Measurements from ENCODE around the gene CBFA2T2.
"Not testable (repeated sequence)": the region's sequence is repeated elsewhere in the genome, so short reads cannot be mapped to it uniquely, and the experiment has no call there.

Gene CBFA2T2

DNA sequence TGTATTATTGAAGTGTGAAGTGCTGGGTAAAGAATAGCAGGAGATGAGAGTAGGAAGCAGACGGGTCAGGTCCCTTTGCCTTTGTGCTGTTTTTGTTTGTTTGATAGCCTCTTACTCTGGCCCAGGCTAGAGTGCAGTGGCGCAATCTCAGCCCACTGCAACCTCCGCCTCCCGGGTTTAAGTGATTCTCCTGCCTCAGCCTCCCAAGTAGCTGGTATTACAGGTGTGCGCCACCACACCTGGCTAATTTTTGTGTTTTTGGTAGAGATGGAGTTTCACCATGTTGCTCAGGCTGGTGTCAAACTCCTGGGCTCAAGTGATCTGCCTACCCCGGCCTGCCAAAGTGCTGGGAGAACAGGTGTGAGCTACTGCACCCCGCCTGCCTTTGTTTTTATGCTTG is 18.1 kb downstream of the CBFA2T2 start:
- not testable (repeated sequence) for DNase-seq

DNA sequence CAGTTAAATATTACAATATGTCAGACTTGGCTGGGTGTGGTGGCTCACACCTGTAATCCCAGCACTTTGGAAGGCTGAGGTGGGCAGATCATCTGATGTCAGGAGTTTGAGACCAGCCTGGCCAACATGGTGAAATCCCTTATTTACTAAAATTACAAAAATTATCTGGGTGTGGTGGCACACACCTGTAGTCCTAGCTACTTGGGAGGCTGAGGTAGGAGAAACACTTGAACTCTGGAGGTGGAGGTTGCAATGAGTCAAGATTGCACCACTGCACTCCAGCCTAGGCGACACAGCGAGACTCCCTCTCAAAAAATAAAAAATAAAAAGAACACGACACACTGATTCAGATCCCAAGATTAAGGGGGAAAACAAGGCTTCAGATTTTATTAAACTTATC is 19.2 kb downstream of the CBFA2T2 start:
- not testable (repeated sequence) for DNase-seq

DNA sequence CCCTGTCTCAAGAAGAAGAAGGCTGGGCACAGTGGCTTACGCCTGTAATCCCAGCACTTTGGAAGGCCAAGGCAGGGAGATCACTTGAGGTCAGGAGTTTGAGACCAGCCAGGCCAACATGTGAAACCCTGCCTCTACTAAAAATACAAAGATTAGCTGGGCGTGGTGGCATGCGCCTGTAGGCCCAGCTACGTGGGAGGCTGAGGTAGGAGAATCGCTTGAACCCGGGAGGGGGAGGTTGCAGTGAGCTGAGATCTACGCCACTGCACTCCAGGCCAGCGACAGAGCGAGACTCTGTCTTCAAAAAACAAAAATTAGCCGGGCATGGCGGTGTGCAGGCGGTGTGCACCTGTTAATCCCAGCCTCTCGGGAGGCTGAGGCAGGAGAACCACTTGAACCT is 22.0 kb downstream of the CBFA2T2 start:
- DNase-seq, result not testable (repeated sequence)

DNA sequence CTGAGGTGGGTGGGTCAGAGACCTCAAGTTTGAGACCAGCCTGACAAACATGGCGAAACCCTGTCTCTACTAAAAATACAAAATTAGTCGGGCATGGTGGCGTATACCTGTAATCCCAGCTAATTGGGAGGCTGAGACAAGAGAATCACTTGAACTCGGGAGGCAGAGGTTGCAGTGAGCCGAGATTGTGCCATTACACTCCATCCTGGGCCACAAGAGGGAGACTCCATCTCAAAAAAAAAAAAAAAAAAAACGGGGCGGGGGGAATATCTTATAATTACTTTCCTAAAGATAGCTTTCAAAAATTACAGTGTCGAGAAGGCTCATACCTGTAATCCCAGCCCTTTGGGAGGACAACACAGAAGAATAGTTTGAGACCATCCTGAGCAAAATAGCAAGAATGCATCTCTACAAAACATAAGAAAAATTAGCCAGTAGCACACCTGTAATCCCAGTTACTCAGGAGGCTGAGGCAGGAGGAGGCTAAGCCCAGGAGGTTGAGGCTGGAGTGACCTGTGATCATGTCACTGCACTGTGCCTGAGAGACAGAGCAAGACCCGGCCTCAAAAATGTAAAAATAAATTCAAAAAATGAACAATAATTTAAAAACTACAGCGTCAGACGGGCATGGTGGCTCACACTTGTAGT is 25.8 kb downstream of the CBFA2T2 start:
- no peak for DNase-seq

DNA sequence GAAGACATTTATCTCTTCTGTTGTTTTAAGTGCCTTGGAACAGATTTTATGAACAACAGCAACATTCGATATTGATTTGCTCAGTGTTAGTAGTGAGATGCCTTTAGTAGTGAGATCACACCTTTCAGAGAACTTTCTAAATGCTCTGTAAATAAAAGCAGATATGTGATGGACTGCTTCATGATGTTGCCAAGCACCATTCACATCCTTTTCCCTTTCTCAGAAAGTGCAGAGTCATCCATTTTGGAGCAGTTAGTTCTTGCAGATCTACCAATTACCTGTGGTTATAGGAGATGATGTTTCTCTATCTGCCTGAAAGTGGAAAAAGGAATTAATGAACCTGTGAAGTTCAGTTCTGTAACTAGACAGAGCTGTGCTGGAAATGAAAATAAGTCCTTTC is 27.0 kb downstream of the CBFA2T2 start:
- no peak for DNase-seq

DNA sequence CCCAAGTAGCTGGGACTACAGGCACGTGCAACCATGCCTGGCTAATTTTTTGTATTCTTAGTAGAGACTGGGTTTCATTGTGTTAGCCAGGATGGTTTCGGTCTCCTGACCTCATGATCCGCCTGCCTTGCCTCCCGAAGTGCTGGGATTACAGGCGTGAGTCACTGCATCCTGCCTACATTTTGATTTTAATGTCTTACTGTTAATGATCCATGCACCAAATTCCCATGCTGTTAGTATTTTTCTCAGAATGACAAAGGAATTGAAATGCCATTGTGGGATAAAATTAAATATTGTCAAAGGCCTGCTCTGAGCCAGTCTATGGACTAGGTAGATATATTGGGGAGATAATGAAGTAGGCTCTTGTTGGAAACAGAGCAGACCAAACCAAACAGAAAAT is 28.2 kb downstream of the CBFA2T2 start:
- DNase-seq, result no peak

DNA sequence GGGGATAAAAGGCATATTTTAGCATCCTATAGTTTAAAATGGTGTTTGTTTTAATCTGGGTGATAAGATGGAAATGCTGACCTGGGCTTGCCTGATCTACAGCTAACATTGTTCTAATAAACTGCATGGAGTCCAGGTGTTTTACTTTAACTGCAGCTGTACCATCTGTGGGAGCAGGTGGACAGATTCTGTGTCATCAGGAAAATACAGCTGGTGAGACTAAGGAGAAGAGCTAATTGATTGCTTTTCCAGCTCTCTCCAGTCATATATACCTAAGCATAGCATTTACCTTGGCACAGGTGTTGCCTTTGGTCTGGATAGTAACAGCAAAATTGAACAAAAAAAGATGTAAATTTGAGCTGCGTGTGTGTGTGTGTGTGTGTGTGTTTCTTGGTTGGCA is 31.6 kb downstream of the CBFA2T2 start:
- no peak for DNase-seq

DNA sequence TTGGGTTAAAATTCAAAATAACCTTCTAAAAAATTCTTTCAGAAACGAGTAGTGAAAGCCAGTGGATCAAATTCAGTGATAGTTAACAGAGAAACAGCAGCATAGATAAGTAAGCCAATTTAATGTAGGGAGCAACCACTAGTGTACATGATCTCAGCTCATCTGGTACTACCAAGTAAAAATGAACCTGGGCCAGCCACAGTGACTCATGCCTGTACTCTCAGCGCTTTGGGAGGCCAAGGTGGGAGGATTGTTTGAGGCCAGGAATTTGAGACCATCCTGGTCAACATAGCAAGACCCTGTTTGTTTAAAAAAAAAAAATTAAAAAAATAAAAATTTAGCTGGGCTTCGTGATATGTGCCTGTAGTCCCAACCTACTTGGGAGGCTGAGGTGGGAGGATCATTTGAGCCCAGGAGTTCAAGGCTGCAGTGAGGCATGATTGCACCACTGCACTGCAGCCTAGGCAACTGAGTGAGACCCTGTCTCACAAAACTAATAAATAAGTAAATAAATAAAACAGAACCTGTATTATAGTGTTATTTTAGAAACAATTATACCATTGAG is 32.4 kb downstream of the CBFA2T2 start:
- DNase-seq, result peak; percentile 35 to 38

DNA sequence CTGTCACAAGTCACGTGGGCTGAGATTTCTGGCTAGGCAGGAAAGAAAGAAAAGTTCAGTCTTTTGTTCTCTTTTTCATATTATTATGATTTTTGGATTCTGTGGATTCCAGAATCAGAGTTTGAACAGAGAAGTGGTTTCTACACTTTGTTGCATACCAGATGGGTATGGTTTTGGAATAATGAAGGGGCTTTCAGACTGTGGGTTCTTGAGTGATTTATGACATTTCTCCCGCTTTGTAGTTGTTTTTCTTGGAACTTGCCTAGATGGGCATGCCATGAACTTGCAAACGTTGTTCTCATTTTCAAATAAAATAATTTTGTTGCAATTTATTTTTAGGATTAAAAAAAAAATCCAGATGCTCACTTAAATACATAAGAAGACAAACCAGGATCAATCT is 34.4 kb downstream of the CBFA2T2 start:
- no peak for DNase-seq

DNA sequence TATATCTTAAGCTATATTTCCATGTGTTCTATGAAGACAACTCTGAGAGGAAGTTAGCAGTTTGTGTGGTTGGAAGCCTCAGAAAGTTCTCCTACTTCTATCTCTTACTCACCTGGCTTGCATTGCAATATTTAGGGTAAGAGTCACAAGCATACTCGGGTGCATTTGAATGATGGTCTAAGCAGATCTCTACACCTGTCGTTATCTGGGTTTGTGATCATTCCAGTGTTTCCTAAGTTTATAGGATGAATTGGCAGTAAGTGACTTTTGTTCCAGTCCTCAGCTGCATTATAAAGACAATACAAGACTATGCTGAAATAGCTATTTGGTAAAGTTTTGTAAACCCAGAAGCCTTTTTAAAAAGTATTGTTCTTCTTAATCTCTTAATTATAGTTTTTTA is 36.9 kb downstream of the CBFA2T2 start:
- DNase-seq, result no peak

DNA sequence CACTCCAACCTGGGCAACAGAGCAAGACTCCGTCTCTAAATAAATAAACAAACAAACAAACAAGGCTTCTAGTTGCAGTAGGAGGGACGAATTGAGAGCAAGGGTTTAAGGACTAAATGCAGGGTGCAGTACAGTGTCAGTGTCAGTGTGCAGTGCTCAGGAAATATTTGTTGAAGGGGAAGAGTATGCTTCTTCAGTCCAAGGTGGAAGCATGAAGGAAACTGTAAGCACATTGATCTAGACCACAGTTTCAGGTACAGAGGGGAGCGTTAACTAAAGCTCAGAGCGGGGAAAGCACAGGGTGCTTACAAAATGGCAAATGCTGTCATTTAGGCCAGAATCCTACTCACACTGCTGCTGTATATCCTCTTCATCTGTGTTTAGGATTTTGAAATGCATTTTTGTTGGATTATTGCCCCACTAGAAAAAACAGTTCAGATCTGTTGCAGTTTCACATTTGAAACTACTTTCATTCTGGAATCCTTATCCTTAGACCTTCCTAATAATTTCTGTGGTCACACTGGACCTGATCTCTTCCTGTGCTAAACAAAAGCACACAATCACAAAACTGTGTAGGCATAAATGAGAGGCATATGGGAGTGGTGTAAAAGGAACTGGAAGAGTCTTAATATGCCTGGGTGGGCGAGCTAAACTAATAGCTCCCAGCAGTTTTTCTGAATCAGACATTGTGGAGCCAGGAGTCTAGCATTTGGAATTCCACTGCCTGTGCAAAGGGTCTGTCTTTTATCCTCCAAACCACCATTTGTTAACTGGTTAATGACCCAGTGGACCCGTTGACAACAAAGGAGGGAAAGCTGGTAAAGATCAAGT is 41.4 kb downstream of the CBFA2T2 start:
- no peak for DNase-seq

DNA sequence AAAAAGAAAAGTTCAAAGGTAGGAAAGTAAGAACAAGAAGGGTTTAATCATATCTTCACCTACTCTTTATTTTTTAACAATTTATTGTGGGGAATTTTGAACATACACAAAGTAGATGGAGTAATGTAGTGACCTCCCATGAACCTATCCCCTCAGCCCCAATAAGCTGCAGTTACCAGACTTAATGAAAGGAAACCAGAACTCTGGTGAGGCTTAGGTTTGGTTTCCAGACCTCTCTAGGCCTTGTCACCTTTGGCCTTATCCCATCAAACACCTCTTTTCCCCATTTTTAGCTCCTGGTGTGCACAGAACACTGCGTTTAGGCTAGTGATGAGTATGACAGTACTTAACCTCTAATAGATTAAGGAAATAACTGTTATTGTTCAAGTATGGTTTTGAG is 42.0 kb downstream of the CBFA2T2 start:
- DNase-seq, result no peak

DNA sequence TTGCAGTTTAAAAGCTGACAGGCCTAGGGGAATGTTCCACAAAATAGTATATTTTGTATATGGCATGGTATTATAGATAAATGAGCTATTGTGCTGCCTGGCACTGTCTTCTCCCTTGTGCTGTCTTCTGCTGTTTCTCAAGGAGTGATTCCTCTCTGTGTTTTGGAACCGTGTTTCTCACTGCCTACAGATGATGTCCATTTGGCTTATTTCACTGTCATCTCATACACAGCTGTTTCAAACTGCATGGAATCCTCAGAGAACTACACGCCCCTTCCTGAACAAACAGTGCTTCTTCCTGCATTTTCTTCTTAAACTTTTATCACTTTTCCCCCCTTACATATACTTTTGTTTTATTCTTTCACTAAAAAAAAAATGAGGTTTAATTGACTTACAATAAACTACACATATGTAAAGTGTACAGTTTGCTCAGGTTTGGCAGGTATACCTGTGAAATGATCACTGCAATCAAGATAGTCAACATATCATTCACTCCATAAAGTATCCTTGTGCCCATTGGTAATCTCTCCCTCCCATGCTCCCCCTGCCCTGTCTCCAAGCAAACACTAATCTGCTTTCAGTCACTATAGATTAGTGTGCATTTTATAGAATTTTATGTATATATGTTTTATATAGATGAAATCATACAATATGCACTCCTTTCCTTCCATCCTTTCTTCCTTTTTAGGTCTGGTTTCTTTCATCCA is 43.0 kb downstream of the CBFA2T2 start:
- no peak for DNase-seq

DNA sequence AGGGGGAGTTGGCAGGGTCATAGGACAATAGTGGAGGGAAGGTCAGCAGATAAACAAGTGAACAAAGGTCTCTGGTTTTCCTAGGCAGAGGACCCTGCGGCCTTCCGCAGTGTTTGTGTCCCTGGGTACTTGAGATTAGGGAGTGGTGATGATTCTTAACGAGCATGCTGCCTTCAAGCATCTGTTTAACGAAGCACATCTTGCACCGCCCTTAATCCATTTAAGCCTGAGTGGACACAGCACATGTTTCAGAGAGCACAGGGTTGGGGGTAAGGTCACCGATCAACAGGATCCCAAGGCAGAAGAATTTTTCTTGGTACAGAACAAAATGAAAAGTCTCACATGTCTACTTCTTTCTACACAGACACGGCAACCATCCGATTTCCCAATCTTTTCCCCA is 45.8 kb downstream of the CBFA2T2 start:
- DNase-seq, result not testable (repeated sequence)

DNA sequence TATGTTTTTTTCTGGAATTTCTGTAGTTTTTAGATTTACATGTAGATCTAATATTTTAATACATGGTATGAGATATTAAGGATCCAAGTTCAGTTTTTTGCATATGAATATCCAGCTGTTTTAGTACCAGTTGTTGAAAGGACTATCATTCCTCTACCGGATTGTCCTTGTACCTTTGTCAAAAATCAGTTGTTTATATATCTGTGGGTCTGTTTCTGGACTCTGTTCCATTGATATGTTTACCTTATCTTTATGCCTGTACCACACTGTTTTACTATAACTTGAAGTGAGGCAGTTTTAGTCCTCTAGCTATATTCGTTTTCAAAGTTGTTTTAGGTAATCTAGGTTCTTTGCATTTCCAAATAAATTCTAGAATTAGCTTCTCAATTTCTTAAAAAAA is 47.7 kb downstream of the CBFA2T2 start:
- no peak for DNase-seq

DNA sequence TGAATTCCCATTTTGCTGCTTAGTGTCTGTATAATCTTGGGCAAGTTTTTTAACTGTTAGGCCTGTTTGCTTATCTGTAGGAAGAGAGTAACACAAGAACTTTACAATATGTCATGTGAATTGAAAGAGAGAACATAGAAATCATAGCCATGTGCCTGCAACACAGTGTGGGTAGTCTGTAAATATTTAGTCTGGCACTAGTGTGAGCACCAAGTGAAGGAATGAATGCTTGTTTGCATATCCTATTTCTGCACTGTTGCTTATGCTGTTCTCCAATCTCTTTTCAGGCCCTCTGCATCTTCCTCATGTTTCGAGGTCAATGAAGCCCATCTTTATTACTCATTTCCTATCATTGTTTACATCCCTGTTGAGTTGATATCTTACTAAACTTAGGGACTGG is 49.2 kb downstream of the CBFA2T2 start:
- DNase-seq, result no peak

DNA sequence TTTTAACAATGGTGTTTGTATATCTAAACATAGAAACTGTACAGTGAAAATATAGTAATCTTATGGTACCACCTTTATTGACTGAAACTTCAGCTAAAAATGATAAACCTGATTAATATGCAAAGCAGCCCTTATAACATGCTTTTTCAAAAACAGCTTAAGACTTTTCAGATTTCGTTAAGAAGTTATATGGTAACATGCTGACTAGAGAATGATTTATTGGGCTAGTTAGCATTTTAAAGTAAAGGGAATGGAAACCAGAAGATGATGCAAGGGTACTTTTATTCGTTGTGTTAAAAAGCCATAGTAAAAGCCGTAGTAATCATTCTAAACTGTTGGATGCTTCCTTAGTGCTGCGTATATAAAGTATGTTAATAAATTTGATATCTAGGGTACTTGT is 50.5 kb downstream of the CBFA2T2 start:
- DNase-seq, result no peak

DNA sequence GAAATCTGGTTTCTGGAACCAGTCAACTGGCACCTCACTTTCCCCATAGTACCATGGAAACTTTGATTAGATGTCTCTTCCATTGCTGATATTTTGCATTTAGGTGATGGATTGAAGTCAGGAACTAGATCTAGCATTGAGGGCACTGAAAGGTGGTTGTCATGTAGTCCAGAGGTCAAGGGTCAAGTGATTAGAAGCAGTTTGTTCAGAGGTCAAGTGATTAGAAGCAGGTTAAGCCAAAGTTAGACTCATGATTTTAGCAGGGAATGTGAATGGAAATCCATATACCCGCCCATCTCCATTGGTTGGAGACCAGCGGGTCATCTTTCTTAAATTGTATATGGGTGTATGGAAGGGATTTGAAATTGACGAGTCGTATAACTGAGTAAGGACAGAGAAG is 51.2 kb downstream of the CBFA2T2 start:
- DNase-seq, result no peak

DNA sequence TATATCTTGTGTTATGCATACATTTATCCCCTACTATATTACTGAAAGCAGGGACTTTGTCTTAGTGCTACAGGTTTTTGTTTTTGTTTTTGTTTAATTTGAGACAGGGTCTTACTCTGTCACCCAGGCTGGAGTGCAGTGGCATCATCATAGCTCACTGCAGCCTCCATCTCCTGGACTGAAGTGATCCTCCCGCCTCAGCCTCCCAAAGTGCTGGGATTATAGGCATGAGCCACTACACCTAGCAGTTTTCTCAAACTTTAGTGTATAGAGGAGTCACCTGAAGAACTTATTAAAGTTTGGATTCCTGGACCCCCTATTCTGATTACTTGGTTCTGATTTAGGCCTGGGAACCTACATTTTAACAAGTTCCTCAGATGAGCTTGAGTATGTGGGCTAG is 51.9 kb downstream of the CBFA2T2 start:
- no peak for DNase-seq

DNA sequence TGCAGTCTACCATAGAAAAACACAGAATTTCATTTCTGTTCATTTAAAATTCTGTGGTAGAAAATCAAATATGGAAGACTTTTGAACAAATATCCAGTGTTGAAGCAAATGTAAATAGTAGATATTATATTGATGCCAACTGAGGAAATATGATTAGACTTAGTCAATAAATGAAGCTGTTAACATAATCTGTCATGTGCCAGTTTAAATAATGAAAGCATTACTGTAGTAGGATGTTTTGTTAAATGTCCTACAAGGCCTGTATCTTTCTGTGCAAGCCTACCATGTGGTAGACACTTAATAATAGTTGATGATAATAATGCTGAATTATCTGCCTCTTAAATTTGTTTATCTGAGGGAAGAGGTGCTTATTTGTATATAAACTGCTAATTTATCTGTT is 55.9 kb downstream of the CBFA2T2 start:
- no peak for DNase-seq

DNA sequence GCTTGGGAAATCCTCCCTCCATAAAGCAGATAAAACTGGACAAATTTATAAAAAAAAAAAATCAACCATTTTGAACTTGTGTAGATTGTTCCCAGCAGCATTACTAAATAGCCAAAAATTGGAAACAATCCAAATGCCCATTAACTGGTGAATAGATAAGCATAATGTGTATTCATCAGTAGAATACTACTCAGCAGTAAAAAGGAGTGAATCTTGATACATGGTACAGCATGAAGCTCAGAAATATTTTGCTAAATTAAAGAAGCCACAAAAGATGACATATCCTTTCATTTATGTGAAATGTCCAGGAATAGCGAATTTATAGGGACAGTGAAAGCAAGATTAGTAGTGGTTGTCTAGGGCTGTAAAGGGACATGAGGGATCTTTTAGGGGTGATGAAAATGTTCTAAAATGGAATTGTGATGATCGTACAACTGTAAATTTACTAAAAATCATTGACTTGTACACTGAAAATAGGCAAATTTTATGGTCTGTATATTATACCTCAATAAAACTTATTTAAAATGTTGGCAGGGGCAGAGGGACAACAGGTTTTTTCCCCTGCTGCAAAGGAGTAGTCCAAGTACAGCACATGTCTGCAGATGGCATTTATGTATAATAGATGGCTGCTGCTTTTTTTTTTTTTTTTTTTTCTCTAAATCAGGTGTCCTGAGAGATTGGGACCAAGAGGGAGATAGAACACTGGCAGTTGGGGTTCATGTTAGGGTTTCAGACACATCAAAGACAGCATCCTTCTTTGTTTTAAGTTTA is 59.5 kb downstream of the CBFA2T2 start:
- no peak for DNase-seq

DNA sequence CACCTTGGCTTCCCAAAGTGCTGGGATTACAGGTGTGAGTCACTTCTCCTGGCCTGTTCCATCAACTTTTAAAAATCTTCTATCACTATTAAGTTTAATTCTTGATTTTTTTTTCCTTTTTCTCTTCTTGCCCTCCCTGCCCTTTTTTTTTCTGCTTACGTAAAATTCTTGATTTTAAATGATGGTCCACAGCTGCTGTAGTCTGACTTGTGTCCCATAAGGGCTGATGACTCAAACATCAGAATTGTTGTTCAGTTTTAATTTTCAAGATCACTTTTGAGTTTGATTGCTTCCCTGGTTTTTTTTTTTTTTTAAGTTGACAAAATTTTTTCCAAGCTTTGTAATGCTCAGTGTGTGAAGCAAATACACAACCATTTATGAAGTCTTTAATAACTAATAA is 61.9 kb downstream of the CBFA2T2 start:
- DNase-seq, result no peak

DNA sequence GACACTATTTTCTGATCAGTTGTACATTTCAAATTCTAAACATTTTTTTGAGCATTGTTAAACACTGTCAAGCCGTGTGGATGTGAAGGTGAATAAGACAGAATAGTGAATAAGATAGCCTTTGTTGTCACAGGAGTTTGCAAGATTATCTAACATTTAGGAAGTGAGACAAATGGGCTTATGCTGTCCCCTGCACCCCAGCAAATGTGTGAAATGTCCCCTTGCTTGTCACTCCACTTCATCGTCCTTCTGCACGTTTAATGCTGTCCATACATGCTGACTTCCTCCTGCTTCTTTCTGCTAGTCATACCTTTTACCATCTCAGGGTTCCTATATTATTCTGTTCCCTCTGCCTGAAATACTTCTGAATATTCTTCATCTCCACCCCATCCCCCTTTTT is 62.6 kb downstream of the CBFA2T2 start:
- no peak for DNase-seq
